HepG2 (cell line): ENCODE data around the gene UTF1. TPM values are rescaled to one million over a fixed set of nuclear protein-coding genes. Genes with fewer than 3 reads are reported as not detected.

Experiments
- ATAC-seq: fragments of 200-7000 bp; cut with Tn5 transposase; 3 replicates; pipeline ENCODE4 v1.9.1; 2020; ENCODE audit warnings: mild to moderate bottlenecking, moderate library complexity
- BruUV-seq: library from RNA; stranded (reverse); fragments of 400-500 nt; replicated peaks from 2 replicates; lab custom pipeline; 2021; lab: Mats Ljungman, UMichigan
- CTCF ChIA-PET: fragments of 300-600 bp; formaldehyde crosslinking; extraction: SDS; loops from one replicate; lab custom pipeline; 2021; ENCODE audit warnings: low total read pairs, inconsistent platforms, low intra/inter-chr PET ratio; lab: Yijun Ruan, JAX
- POLR2A ChIA-PET: fragments of 350-600 bp; sonication (Branson Sonifier 250); formaldehyde crosslinking; loops from one replicate; lab custom pipeline; 2020; ENCODE audit warnings: antibody characterized with exemption, inconsistent platforms; lab: Yijun Ruan, JAX
- DNase-seq: peaks from one replicate; pipeline ENCODE4 v3.0.0-alpha.2; 2015; ENCODE audit warnings: low spot score
- FAIRE-seq: peaks from 3 replicates; lab custom pipeline; 2011; peaks lifted over from hg19 to GRCh38; lab: Jason Lieb, UNC
- H2AFZ ChIP-seq: one replicate; pipeline ENCODE4 v1.6.1; 2011; ENCODE audit warnings: low read length, inconsistent platforms
- H3K27ac ChIP-seq: fragments of 300-600 bp; 3 replicates; pipeline ENCODE4 v1.8.0; 2011; ENCODE audit warnings: mixed run types, mild to moderate bottlenecking, mixed read lengths, low read length, inconsistent platforms; ENCODE audit not compliant: insufficient read depth; ENCODE audit errors: extremely low read length
- H3K27me3 ChIP-seq, 2 experiments: fragments of 200-600 bp in 1 of 2; 2 replicates in 1 of 2; 3 replicates in 1 of 2; pipeline versions ENCODE4 v1.6.0 to v1.8.0; 2011; ENCODE audit warnings: low read length in 2 of 2, mild to moderate bottlenecking in 2 of 2, moderate library complexity in 2 of 2, inconsistent platforms in 1 of 2; ENCODE audit not compliant: insufficient read depth in 2 of 2, control insufficient read depth in 1 of 2
- H3K36me3 ChIP-seq, 2 experiments: fragments of 200-600 bp in 1 of 2; replicated peaks in 1 of 2; 2 replicates in 1 of 2; 3 replicates in 1 of 2; pipeline versions ENCODE4 v1.5.1 to v1.8.0; 2011; ENCODE audit warnings: low read length in 2 of 2, inconsistent platforms in 1 of 2; ENCODE audit not compliant: insufficient read depth in 2 of 2, control insufficient read depth in 1 of 2
- H3K4me1 ChIP-seq: 2 replicates; pipeline ENCODE4 v1.5.1; 2012; ENCODE audit warnings: low read length, inconsistent platforms; ENCODE audit not compliant: insufficient read depth
- H3K4me2 ChIP-seq: 2 replicates; pipeline ENCODE4 v1.6.0; 2011; ENCODE audit warnings: low read depth, low read length, inconsistent platforms
- H3K4me3 ChIP-seq, 3 experiments: fragments of 200-600 bp in 1 of 3; sonication (generic), shearing (Covaris generic) in 1 of 3; replicated peaks in 1 of 3; 2 replicates each; pipeline ENCODE4 v1.5.1; 2011 to 2016; ENCODE audit warnings: low read length in 3 of 3, inconsistent platforms in 2 of 3, low read depth in 2 of 3, mild to moderate bottlenecking in 2 of 3, control low read depth in 1 of 3, mixed read lengths in 1 of 3; ENCODE audit not compliant: insufficient read depth in 1 of 3
- H3K79me2 ChIP-seq: one replicate; pipeline ENCODE4 v1.6.1; 2011; ENCODE audit warnings: low read length, inconsistent platforms; ENCODE audit not compliant: insufficient read depth
- H3K9ac ChIP-seq: 2 replicates; pipeline ENCODE4 v1.6.0; 2011; ENCODE audit warnings: mild to moderate bottlenecking, low read depth, low read length, inconsistent platforms; ENCODE audit not compliant: insufficient read depth
- H3K9me3 ChIP-seq: 2 replicates; pipeline ENCODE4 v1.5.1; 2012; ENCODE audit warnings: mild to moderate bottlenecking, low read length
- H4K20me1 ChIP-seq: 2 replicates; pipeline ENCODE4 v1.6.0; 2011; ENCODE audit warnings: inconsistent platforms, mild to moderate bottlenecking, low read length, moderate library complexity; ENCODE audit not compliant: insufficient read depth
- AHR ChIP-seq: IDR thresholded peaks from 2 replicates; pipeline ENCODE4 v1.6.1; 2018; ENCODE audit warnings: missing genetic modification reagents, missing compliant biosample characterization
- CAMTA2 ChIP-seq: sonication (generic); formaldehyde crosslinking; IDR thresholded peaks from 2 replicates; pipeline ENCODE4 v1.4.0; 2020; ENCODE audit warnings: mild to moderate bottlenecking, missing genetic modification reagents, borderline replicate concordance
- FIP1L1 ChIP-seq: fragments of 200-400 bp; formaldehyde crosslinking; IDR thresholded peaks from 2 replicates; pipeline ENCODE4 v1.6.1; 2018; ENCODE audit warnings: low read depth, mild to moderate bottlenecking, low read length, moderate library complexity, borderline replicate concordance; ENCODE audit not compliant: insufficient read depth
- FOXJ3 ChIP-seq: sonication (generic); formaldehyde crosslinking; IDR thresholded peaks from 2 replicates; pipeline ENCODE4 v1.4.0; 2020; ENCODE audit warnings: missing genetic modification reagents, mild to moderate bottlenecking, borderline replicate concordance
- HDAC2 ChIP-seq: sonication (generic); formaldehyde crosslinking; IDR thresholded peaks from 2 replicates; pipeline ENCODE4 v1.4.0; 2020; ENCODE audit warnings: missing genetic modification reagents
- HNF4G ChIP-seq, 2 experiments: sonication (generic) in 1 of 2; formaldehyde crosslinking in 1 of 2; IDR thresholded peaks; 2 replicates each; pipeline versions ENCODE4 v1.4.0 to v1.6.1; 2011 to 2020; ENCODE audit warnings: borderline replicate concordance in 2 of 2, low read depth in 2 of 2, mild to moderate bottlenecking in 2 of 2, low read length in 1 of 2, missing genetic modification reagents in 1 of 2, moderate library complexity in 1 of 2
- MLXIP ChIP-seq: sonication (generic); formaldehyde crosslinking; IDR thresholded peaks from 2 replicates; pipeline ENCODE4 v1.9.0; 2021; ENCODE audit warnings: missing genetic modification reagents, borderline replicate concordance
- MNT ChIP-seq: fragments of 450-650 bp; IDR thresholded peaks from 2 replicates; pipeline ENCODE4 v1.6.1; 2016
- POLR2AphosphoS5 ChIP-seq: IDR thresholded peaks from 2 replicates; pipeline ENCODE4 v1.6.1; 2012; ENCODE audit warnings: low read depth, low read length
- SMAD9 ChIP-seq: sonication (generic); formaldehyde crosslinking; IDR thresholded peaks from 2 replicates; pipeline ENCODE4 v1.5.1; 2020; ENCODE audit warnings: mild to moderate bottlenecking, missing genetic modification reagents
- TEF ChIP-seq: sonication (generic); formaldehyde crosslinking; IDR thresholded peaks from 2 replicates; pipeline ENCODE4 v1.5.0; 2020; ENCODE audit warnings: missing genetic modification reagents
- ZNF543 ChIP-seq: sonication (generic); formaldehyde crosslinking; IDR thresholded peaks from 2 replicates; pipeline ENCODE4 v1.4.0; 2020; ENCODE audit warnings: mild to moderate bottlenecking, missing genetic modification reagents
- ZNF629 ChIP-seq: sonication (generic); formaldehyde crosslinking; conservative IDR thresholded peaks from 2 replicates; pipeline ENCODE4 v1.5.0; 2020; ENCODE audit warnings: missing genetic modification reagents
- ZNF724P ChIP-seq: sonication (generic); formaldehyde crosslinking; IDR thresholded peaks from 2 replicates; pipeline ENCODE4 v1.8.0; 2022; ENCODE audit warnings: missing genetic modification reagents, borderline replicate concordance
- WGBS: methylation state at CpG from one replicate; pipeline ENCODE4 v1.1.6; 2017; ENCODE audit warnings: low lambda C conversion rate; 5-methylcytosine and 5-hydroxymethylcytosine counted together
- in situ Hi-C: cut with HindIII; loops from 2 replicates; pipeline ENCODE4 v1.10.0; 2017; ENCODE audit warnings: low pct_unique_long_range_greater_than_20kb; ENCODE audit not compliant: extremely low pct_ligation_motif_present
- intact Hi-C: fragments of 100-400 bp; cut with micrococcal nuclease; formaldehyde crosslinking; loops from one replicate; pipeline ENCODE4 v1.10.0; 2022; ENCODE audit not compliant: unreplicated experiment
- polyA plus RNA-seq, 8 experiments: library from polyadenylated mRNA; depleted of rRNA in 3 of 8; stranded (reverse) in 7 of 8; unstranded in 1 of 8; fragments of >200 nt; fragmentation: Illumina TruSeq in 4 of 8; extraction: Trizol in 4 of 8; gene quantifications; 2 replicates each; pipeline versions ENCODE4 v1.2.1 to v1.2.3, GENCODE V29; 2011 to 2016; ENCODE audit warnings: low read depth in 4 of 8, missing spikeins in 1 of 8, mixed read lengths in 1 of 8; ENCODE audit not compliant: insufficient read depth in 1 of 8
- total RNA-seq, 5 experiments: library from RNA; depleted of rRNA; stranded (reverse); fragments of >200 nt; fragmentation: Illumina TruSeq; extraction: Trizol; gene quantifications; 2 replicates each; pipeline ENCODE4 v1.2.3, GENCODE V29; 2016; ENCODE audit warnings: low read depth in 1 of 5

UTF1 gene
- total and polyA plus RNA-seq, 2 of the 13 experiments (the other 11 are each of a cell fraction or from before 2014, with no cell fraction given) = not detected

- H3K4me2 ChIP-seq = no peak overlapping the region
- ChIA-PET POLR2A (no interaction called here), CTCF (no interaction called here)
- H3K9ac ChIP-seq = no peak overlapping the region
- no TSS peak for BruUV-seq
- 38% methylated on average over 6 of the region's 19 CpGs for WGBS
- in situ Hi-C loops = no loop called here
- no peaks in the 10 kb centered on the region for H4K20me1 ChIP-seq
- no peaks in the 10 kb centered on the region for H3K79me2 ChIP-seq
- no peak for TF ChIP-seq FIP1L1
- no peak for TF ChIP-seq TEF
- no peak for FAIRE-seq
- peaks cover 20 to 64% of the 10 kb centered on the region in 2 experiments; a peak in 4 of 5 replicates for H3K27me3 ChIP-seq
- H3K36me3 ChIP-seq = no peaks in the 10 kb centered on the region
- H3K9me3 ChIP-seq = no peaks in the 10 kb centered on the region
- H3K27ac ChIP-seq = no peak overlapping the region
- no peaks in the 10 kb centered on the region for H3K4me1 ChIP-seq
- intact Hi-C loops = no loop called here
- no peak for ATAC-seq
- no peak overlapping the region for H2AFZ ChIP-seq
- DNase-seq = no peak
- H3K4me3 ChIP-seq = no peak overlapping the region
These were observed 34.9 kb upstream of the UTF1 start for GRCh38 chr10:133195096-133195495.

GRCh38 chr10:133195611-133196010 is 34.4 kb upstream of the UTF1 start:
- ChIA-PET POLR2A (no interaction called here), CTCF (no interaction called here)
- no peak overlapping the region for H3K9ac ChIP-seq
- H3K4me1 ChIP-seq = no peaks in the 10 kb centered on the region
- no peaks in the 10 kb centered on the region for H3K79me2 ChIP-seq
- H3K36me3 ChIP-seq = no peaks in the 10 kb centered on the region
- intact Hi-C loops (no loop called here), in situ Hi-C loops (no loop called here)
- no peak overlapping the region for H3K4me2 ChIP-seq
- H4K20me1 ChIP-seq = no peaks in the 10 kb centered on the region
- WGBS = 55% methylated on average over 14 of the region's 23 CpGs
- FAIRE-seq = no peak
- no peaks in the 10 kb centered on the region for H3K9me3 ChIP-seq
- H3K27ac ChIP-seq = no peak overlapping the region
- no peak for DNase-seq
- no peak overlapping the region for H3K4me3 ChIP-seq
- no TSS peak for BruUV-seq
- no peak for ATAC-seq
- no peak overlapping the region for H2AFZ ChIP-seq
- H3K27me3 ChIP-seq = peaks cover 22 to 64% of the 10 kb centered on the region in 2 experiments; a peak in 4 of 5 replicates
- TF ChIP-seq CAMTA2 (CRISPR knock-in tag) (no peak), MLXIP (no peak), ZNF629 (CRISPR knock-in tag) (no peak), SMAD9 (no peak), AHR (CRISPR knock-in tag) (no peak), ZNF543 (no peak), POLR2AphosphoS5 (no peak), FOXJ3 (CRISPR knock-in tag) (no peak), HNF4G (IDR thresholded peaks at IDR 0.05; ENCODE audit: borderline replicate concordance, low read depth, low read length) (no peak), HNF4G (CRISPR knock-in tag; IDR thresholded peaks at IDR 0.05; ENCODE audit: borderline replicate concordance, low read depth) (no peak), HDAC2 (no peak), MNT (no peak), ZNF724P (no peak)
